Stimulated activated CD8-positive, alpha-beta memory T cell treated with anti-CD3 and anti-CD28 coated beads, Interleukin-12 subunit alpha, Interleukin-12 subunit beta, amount 100 ng/mL, for 24 hours (primary cell): ENCODE data around the gene TAS1R3.
"Not testable (repeated sequence)": the region's sequence is repeated elsewhere in the genome, so short reads cannot be mapped to it uniquely, and the experiment has no call there.

ENCODE experiments used
- DNase-seq: peaks from one replicate; pipeline ENCODE4 v3.0.0-alpha.2; 2020; ENCODE audit errors: extremely low read depth

TAS1R3 gene

DNA sequence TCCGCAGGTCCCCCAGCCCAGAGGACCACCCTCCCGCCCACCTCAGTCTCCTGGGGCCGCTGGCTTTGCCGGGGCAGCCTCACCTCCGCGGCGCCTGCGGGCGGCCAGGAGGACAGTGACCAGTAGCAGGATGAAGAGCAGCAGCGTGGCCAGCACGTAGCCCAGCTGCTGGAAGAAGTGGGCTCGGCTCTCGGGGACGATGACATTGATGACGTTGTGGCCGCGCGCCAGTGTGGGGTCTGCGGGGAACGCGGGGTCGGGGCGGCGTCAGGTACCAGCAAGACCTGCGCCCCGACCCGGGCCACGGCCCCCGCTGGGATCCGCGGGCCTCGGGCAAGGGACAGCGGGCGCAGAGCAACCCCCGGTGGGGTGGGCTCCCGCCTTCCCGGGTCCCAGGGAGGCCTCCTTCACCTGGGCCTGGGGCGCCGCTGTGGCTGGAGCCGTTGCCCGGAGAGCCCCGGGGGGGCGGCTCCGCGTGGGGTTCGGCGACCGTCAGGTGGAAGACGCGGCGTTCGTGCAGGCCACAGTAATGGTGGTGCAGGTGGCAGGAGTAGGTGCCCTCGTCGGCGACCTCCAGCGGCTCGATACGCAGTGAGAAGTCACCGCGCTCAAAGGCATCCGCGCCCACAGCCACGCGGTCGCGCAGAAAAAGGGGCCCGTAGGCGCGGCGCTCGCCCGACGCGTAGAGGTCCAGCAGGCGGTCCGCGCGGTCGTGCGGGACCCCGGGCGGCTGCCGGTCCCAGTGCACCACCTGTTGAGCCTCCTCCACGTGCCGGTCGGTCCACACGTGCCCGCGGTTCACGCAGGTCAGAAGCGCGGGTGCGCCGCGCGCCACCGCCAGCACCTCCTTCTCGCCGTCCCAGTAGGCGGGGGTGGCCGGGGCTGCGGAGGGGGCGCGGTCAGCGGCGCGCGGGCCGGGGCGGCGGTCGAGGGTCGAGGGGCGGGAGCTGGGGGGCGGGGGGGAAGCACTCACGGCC lies 23.5 kb downstream of the TAS1R3 start:
- DNase-seq: no peak

DNA sequence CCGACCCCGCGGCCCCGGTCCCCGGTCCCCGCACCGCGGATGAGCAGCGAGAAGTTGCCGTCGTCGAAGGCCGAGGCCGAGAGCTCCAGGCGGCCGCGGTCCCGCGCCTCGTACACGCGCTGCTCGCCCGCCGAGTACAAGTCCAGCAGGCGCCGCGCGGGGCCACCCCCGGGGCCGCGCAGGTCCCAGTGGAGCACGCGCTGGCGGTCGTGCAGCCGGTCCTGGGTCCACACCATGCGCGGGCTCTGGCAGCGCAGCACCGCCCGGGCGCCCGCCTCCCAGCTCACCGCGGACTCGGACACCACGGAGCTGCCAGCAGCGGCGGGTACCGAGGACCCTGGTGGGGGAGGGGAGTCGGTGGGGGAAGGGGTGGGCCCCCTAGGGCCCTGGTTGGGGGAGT lies 24.3 kb downstream of the TAS1R3 start:
- DNase-seq: no peak

DNA sequence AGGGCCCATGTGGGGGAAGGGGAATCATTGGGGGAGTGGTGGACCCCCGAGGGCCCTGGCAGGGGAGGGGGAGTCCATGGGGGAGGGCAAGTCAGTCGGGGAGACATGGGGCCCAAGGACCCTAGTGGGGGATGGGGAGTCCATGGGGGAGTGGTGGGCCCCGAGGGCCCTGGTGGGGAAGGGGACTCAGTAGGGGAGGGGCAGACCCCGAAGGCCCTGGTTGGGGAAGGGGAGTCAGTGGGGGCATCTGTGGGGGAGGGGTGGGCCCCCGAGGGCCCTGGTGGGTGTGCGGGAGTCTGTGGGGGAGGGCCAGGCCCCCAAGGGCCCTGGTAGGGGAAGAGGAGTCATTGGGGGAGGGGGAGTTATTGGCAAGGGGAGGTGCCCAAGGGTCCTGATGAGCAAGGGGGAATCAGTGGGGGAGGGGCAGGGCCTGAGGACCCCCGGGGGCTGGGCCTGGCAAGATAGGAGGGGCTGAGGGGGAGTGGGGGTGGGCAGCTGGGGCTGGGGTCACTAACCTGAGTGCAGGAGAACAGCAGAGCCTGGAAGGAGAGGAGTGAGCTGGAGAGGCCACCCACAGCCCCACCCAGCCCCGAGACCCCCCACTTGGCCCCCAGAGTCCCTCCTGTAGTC lies 25.2 kb downstream of the TAS1R3 start:
- no peak for DNase-seq

DNA sequence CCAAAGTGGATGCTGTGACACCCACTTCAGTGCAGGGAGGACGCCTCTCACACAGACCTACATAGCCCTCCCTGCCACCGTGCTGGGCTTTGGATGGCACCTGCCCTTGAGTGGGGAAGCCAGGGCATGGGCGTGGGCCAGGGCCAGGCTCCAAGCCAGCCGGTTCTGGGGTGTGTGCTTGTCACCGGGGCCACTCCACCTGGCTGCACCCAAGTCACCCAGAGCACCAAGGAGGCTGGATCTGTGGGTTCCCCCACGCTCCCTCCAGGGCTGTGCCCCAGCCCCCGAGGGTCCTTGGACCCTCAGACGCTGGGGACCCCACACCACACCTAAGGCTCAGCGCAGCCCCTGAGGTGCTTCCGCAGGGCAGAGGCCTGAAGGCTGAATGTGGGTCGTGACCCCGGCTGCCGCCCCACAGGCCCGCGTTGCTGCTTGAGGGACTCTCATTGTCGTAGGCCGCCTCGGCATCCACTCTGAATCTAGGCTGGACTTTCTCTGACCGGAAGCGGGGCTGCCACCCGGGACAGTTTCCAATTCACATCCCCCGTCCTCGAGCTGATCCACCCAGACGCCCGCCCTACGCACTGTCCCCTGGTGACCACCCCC lies 25.8 kb downstream of the TAS1R3 start:
- DNase-seq: no peak

- DNase-seq: no peak
These were observed 26.9 kb downstream of the TAS1R3 start for GRCh38 chr1:1357871-1358432.

DNA sequence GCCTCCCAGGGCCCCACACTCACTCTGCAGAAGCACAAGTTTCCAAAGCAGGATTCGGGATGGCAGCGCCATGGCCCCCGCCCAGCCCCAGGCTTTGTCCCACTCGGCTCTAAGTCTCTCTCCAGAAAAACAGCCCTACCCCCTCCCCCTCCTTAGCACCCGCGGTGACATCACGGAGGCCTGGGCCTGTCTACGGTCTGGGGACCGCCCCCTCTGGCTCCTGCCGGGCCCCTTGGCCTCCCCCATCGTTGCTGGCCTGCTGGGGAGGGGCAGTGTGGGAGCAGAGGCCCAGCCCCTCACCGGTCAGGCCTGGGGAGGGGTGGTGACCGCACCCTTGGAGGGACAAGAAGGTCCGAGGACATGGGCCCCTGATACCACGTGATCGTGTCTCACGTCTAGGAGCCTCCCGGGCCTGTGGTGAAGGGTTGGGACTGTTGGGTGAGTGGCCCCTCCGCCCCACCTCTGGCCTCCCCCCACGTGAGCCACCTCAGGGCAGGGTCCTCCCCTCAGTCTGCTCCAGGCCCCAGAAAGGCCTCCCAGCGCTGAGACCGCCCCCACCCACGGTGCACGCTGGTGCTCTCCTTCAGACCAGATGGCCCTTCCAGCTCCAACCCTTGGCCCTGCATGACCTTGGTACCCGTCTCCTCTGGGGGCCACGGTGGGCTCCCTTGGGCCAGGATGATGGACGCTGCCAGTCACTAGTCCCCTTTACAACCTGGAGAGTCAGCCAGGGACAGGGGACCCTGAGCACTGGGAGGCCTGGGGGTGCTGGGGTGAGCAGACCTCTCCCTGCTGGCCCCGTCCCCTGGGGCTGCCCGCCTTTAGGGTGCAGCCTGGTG lies 27.6 kb downstream of the TAS1R3 start, which contains the start of gene MXRA8:
Gene MXRA8 (minus strand): TSS at position 123 of the 839 bp plus-strand sequence. CDS start 51 bp downstream, at position 72.
- DNase-seq: no peak

DNA sequence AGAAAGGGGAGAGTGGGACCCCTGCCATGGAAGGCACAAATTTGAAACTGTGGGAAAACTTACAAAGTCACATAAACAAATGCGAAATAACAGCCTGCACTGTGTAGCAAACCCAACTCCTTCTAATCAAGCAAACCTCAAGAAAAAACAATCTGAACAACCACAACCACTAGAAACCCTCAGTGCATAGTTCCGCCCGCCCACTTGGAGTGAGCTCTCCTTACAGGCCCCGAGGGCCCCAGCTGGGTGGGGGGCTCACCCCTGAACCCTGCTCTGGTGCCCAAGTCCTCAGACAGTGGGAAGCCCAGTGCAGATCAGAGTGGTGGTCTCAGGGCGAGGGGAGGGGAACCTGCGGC lies 28.2 kb downstream of the TAS1R3 start:
- no peak for DNase-seq

DNA sequence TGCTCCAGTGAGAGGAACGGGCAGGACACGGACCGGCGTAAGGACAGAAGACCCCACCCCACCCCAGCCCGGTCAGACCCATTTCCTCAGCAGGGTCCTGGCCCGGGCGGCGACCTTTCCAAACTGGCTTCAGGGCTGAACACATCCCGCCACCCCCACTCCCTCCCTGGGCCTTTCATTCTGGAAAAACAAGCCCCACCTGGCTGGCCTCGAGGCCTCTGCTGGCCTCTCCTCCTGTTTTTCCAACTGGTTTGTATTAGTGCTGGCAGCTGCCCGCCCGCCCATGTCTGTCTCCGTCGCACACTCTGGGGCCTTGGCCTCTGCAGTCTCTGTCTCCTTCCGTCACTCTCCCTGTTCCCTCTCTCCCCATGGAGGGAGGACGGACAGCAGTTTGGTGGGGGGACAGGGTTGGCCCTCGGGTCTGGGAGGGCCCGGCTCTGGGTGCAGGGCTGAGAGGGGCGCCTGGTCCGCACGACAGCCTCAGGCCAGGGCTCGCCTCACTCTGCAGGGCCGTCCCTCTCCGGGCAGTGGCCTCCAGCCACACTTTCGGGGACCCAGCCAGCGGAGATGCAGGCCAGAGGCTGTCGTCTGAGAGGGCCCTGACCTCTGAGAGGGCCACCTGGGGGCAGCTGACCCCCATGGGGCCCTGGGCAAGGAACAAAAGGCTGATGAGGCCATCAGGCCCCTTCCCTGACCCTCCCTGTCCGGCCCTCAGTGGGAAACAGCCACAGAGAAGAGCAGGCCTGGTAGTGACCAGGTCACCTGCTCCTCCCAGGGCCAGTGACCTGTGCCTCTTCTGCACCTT lies 28.8 kb downstream of the TAS1R3 start:
- no peak for DNase-seq

- DNase-seq: no peak
These were observed 29.6 kb downstream of the TAS1R3 start for GRCh38 chr1:1360506-1361169.

- no peak for DNase-seq
These were observed 30.3 kb downstream of the TAS1R3 start for GRCh38 chr1:1361233-1361981.

- no peak for DNase-seq
These were observed 30.9 kb downstream of the TAS1R3 start for GRCh38 chr1:1361982-1362423.

GRCh38 chr1:1364266-1364665 lies 33.2 kb downstream of the TAS1R3 start:
- no peak for DNase-seq

DNA sequence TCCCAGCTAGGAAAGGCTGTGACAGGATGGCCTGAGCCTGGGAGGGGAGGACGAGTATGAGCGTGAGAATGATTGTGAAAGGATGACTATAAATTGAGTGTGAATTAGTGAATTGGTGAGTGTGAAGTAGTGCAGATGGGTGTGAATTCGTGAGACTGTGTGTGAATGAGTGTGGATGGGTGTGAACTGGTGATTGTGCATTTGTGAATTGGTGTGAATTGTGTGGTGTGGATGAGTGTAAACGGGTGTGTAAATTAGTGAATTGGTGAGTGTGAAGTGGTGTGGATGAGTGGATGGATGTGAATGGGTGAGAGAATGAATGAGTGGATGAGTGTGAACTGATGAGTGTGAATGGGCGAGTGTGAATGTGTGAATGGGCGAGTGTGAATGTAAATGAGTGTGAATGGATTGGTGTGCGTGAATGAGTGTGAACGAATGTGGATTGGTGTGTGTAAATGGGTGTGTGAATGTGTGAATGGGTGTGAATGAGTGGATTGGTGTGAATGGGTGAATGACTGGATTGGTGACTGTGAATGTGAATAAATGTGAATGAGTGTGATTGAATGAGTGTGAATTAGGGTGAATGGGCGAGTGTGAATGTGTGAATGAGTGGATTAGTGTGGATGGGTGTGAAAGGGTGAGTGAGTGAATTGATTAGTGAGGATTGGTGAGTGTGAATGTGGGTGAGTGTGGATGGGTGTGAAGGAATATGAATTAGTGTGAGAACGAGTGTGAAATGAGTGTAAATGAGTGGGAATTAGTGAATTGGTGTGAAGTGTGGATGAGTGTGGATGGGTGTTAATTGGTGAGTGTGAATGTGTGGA lies 35.0 kb downstream of the TAS1R3 start:
- DNase-seq: no peak

GRCh38 chr1:1366699-1367066 lies 35.6 kb downstream of the TAS1R3 start:
- DNase-seq: no peak

GRCh38 chr1:1367315-1367714 lies 36.2 kb downstream of the TAS1R3 start:
- DNase-seq: no peak

DNA sequence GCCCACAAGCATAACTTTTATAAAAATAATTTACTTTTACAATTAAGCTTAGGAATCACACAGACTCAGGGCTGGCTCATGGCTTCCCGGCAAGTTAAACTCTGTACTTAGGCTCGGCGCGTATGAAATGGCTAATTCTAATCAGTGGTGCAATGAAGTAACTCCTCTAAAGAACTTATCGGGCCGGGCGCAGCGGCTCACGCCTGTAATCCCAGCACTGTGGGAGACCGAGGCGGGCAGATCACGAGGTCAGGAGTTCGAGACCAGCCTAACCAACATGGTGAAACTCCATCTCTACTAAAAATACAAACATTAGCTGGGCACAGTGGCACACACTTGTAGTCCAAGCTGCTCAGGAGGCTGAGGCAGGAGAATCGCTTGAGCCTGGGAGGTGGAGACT lies 39.0 kb downstream of the TAS1R3 start:
- not testable (repeated sequence) for DNase-seq

GRCh38 chr1:1370771-1371300 lies 39.8 kb downstream of the TAS1R3 start:
- DNase-seq: no peak

DNA sequence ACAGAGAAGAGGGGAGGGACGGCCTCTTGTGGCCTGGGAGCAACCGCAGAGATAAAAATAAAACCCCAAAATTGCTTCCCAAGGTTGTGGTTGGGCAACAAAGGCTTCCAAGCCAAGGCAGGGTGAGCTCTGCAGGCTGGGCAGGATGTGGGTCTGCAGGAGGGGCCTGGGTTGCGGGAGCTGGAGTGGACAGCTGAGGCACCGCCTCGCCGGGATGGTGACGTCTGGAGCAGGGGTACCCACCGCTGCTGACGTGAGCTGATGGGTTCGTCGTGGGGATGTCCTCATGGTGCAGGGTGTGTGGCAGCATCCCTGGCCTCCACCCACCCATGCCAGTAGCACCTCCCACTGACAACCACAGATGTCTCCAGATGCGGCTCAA lies 40.3 kb downstream of the TAS1R3 start:
- DNase-seq: no peak
